ENCODE data around the gene CLTA.

GRCh38 chr9:36211510-36211909, 20.8 kb downstream of the CLTA start:
- TF ChIP-seq, protein P1, sequence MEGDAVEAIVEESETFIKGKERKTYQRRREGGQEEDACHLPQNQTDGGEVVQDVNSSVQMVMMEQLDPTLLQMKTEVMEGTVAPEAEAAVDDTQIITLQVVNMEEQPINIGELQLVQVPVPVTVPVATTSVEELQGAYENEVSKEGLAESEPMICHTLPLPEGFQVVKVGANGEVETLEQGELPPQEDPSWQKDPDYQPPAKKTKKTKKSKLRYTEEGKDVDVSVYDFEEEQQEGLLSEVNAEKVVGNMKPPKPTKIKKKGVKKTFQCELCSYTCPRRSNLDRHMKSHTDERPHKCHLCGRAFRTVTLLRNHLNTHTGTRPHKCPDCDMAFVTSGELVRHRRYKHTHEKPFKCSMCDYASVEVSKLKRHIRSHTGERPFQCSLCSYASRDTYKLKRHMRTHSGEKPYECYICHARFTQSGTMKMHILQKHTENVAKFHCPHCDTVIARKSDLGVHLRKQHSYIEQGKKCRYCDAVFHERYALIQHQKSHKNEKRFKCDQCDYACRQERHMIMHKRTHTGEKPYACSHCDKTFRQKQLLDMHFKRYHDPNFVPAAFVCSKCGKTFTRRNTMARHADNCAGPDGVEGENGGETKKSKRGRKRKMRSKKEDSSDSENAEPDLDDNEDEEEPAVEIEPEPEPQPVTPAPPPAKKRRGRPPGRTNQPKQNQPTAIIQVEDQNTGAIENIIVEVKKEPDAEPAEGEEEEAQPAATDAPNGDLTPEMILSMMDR (conservative IDR thresholded peaks at IDR 0.05) = no peak
- TF ChIP-seq ZFX (IDR thresholded peaks at IDR 0.05) = no peak
